Measurements from ENCODE around the gene CELF2. TPM values are rescaled to one million over a fixed set of nuclear protein-coding genes. Genes with fewer than 3 reads are reported as not detected.

The CELF2 gene
- total RNA-seq, 4 donors from 2014 or later = 28.7 to 55.4 (median 35.0) TPM

- 73 to 83% methylated on average over 8 of the region's 8 CpGs for WGBS, 2 donors
- Histone ChIP-seq H3K36me3 (no peaks in the 10 kb centered on the region), H3K27me3 (no peaks in the 10 kb centered on the region), H3K4me1 (no peaks in the 10 kb centered on the region), H3K9me3 (no peaks in the 10 kb centered on the region), H3K4me3 (replicated peaks in 1 of 3) (no peak overlapping the region), H3K27ac (no peak overlapping the region)
- no peak for TF ChIP-seq POLR2A (IDR thresholded peaks at IDR 0.05)
- TF ChIP-seq, protein P1, sequence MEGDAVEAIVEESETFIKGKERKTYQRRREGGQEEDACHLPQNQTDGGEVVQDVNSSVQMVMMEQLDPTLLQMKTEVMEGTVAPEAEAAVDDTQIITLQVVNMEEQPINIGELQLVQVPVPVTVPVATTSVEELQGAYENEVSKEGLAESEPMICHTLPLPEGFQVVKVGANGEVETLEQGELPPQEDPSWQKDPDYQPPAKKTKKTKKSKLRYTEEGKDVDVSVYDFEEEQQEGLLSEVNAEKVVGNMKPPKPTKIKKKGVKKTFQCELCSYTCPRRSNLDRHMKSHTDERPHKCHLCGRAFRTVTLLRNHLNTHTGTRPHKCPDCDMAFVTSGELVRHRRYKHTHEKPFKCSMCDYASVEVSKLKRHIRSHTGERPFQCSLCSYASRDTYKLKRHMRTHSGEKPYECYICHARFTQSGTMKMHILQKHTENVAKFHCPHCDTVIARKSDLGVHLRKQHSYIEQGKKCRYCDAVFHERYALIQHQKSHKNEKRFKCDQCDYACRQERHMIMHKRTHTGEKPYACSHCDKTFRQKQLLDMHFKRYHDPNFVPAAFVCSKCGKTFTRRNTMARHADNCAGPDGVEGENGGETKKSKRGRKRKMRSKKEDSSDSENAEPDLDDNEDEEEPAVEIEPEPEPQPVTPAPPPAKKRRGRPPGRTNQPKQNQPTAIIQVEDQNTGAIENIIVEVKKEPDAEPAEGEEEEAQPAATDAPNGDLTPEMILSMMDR (IDR thresholded peaks at IDR 0.05) = no peak
- intact Hi-C loops (cut with DNase I) = no loop called here
- no peak for DNase-seq
Observed at GRCh38 chr10:11170993-11171851, 153.6 kb downstream of the CELF2 start.

GRCh38 chr10:11173042-11173441 is 155.4 kb downstream of the CELF2 start:
- TF ChIP-seq POLR2A (IDR thresholded peaks at IDR 0.05) = no peak
- TF ChIP-seq, protein P1 (IDR thresholded peaks at IDR 0.05) = no peak
- H3K9me3 ChIP-seq = no peaks in the 10 kb centered on the region
- WGBS, 2 donors = 86 to 96% methylated on average over 5 of the region's 5 CpGs
- intact Hi-C loops (cut with DNase I) = no loop called here
- H3K27me3 ChIP-seq = no peaks in the 10 kb centered on the region
- no peaks in the 10 kb centered on the region for H3K36me3 ChIP-seq
- no peak for DNase-seq
- H3K27ac ChIP-seq = no peak overlapping the region
- no peaks in the 10 kb centered on the region for H3K4me1 ChIP-seq
- H3K4me3 ChIP-seq (replicated peaks in 1 of 3) = no peak overlapping the region

GRCh38 chr10:11175823-11176243 is 158.2 kb downstream of the CELF2 start:
- no peaks in the 10 kb centered on the region for H3K27me3 ChIP-seq
- H3K9me3 ChIP-seq = no peaks in the 10 kb centered on the region
- no peak for DNase-seq
- H3K4me1 ChIP-seq = no peaks in the 10 kb centered on the region
- no peak overlapping the region for H3K27ac ChIP-seq
- no peaks in the 10 kb centered on the region for H3K36me3 ChIP-seq
- intact Hi-C loops (cut with DNase I) = no loop called here
- TF ChIP-seq, protein P1 (IDR thresholded peaks at IDR 0.05) = no peak
- TF ChIP-seq POLR2A (IDR thresholded peaks at IDR 0.05) = no peak
- WGBS, 2 donors = 76 to 92% methylated on average over 11 of the region's 11 CpGs
- H3K4me3 ChIP-seq (replicated peaks in 1 of 3) = no peak overlapping the region

DNA sequence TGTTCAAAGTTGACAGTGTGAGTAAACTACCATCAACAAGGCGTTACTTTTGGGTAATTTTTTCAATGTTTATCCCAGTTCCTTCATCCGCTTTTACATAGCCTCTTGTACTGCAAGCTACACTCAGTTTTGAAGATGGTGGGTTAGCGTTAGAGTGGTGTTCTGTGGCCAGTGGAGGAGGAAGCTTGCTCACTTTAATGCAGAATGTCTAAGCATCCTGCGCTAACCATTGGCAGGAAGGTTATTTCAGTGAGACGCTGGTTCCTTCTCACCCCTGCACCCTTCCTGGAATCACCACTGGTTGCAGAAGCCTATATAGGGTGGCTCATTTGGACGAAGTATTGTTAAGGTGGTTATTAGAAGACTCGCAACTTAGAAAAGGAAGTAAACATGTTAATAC is 159.1 kb downstream of the CELF2 start:
- intact Hi-C loops (cut with DNase I) = no loop called here
- H3K36me3 ChIP-seq = no peaks in the 10 kb centered on the region
- H3K4me1 ChIP-seq = peaks cover 0 to 3% of the 10 kb centered on the region in 2 donors
- H3K27ac ChIP-seq = no peak overlapping the region
- TF ChIP-seq, protein P1 (IDR thresholded peaks at IDR 0.05) = no peak
- no peak for TF ChIP-seq POLR2A (IDR thresholded peaks at IDR 0.05)
- H3K4me3 ChIP-seq (replicated peaks in 1 of 3) = no peak overlapping the region
- H3K9me3 ChIP-seq = no peaks in the 10 kb centered on the region
- WGBS, 2 donors = 84 to 89% methylated on average over 7 of the region's 7 CpGs
- DNase-seq = no peak
- no peaks in the 10 kb centered on the region for H3K27me3 ChIP-seq

GRCh38 chr10:11177381-11177780 is 159.7 kb downstream of the CELF2 start:
- H3K9me3 ChIP-seq = no peaks in the 10 kb centered on the region
- H3K27me3 ChIP-seq = no peaks in the 10 kb centered on the region
- no peak overlapping the region for H3K4me3 ChIP-seq (replicated peaks in 1 of 3)
- intact Hi-C loops (cut with DNase I) = no loop called here
- WGBS, 2 donors = 58 to 82% methylated on average over 1 of the region's 1 CpG
- no peaks in the 10 kb centered on the region for H3K36me3 ChIP-seq
- H3K4me1 ChIP-seq = peaks cover 0 to 9% of the 10 kb centered on the region in 2 donors
- no peak overlapping the region for H3K27ac ChIP-seq
- no peak for DNase-seq
- no peak for TF ChIP-seq POLR2A (IDR thresholded peaks at IDR 0.05)
- TF ChIP-seq, protein P1 (IDR thresholded peaks at IDR 0.05) = no peak

Measured in thyroid gland (tissue), 4 donors.